ENCODE measurements around the gene NDUFS8.

The NDUFS8 gene

DNA sequence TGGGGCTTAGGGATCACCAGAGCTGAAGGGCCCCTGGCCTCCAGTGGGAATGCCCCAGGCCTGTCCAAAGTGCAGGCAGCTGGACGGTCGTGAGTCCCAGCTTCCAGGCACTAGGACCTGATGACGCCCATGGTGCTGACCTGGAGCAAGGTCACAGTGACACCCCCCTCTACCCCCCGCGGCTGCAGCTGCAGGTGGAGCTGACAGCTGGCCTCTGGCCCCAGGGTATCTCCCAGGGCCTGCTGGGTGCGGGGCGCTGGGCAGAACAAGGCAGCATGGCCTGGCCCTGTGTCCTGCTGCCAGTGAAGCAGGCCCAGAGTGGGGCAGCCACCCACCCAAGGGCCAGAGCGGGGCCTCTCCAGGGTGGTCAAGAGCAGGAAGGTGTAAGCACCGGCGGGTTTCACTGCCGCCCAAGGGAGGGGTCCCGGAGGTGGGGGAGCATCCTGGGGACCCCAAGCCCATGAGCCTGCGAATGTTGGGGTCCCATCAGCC lies 7.8 kb downstream of the NDUFS8 start:
- no peak for DNase-seq

DNA sequence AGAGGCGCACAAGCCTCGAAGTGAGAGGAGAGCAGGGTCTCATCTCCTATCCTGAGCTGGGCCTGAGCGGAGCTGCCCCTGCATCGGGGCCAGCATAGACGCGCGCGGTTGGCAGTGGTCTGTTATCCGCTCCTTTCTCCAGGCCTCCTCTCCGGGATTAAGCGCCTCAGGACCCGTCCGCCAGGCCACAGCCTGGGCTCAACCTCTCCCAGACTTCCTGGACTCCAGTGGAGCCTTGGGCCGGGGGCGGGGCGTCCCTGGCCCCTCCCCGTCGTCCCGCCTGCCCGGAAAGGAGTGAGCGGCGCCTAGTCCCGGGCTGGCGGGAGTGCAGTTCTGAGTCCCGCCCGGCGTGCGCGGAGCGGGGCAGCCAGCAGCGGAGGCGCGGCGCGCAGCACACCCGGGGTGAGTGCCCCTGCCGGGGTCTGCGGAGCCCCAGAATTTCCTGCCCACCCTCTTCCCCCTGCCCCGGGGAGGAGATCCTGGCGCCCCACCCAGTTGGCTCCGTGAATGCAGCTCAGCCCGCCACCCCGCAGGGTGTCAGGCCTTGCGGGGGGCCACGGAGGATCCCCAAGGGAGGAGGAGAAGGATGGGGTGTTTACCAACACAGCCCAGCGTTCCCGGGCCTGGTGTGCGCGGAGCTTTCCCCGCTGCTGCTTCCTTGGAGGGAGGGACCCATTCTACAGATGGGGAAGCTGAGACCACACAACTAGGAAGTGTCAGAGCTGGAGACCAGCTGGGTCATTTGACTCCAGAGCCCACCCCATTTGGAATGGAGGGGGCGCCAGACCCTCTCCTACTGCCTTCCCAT lies 8.4 kb downstream of the NDUFS8 start, which contains the start of gene TCIRG1:
TCIRG1 (plus strand) TSS at position 308 of the 808 bp plus-strand sequence. CDS start 2,247 bp downstream, outside the sequence.
- peak in 1 of 2 donors; percentile 33 for DNase-seq

DNA sequence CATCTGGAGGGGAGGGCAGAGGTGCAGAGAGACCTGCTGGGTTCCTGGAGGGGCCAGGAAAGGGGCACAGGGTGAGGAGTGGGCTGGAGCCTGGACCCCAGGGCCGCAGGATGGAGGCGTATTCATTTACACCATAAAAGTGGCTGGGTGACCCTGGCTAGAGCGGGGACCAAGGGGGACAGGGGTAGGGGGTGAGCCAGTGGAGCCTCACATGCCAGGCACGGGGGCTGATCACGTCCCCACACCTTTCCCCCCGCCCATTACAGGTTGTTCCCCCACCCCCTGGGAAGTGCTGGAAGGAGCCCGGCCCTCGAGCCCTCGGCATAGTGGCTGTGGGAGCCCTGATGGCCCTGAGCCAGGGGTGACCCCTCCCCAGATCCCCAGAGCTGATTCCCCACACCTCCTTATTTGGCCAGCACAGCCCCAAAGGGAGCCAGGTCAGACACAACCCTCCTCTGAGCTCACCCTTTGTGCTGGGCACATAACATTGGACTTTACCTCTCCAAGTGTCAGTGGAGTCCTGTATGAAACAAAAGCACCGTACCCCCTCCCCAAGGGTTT lies 9.1 kb downstream of the NDUFS8 start:
- peak in 1 of 2 donors; percentile 72 for DNase-seq

- DNase-seq = peak; percentile 55 to 72
Observed at GRCh38 chr11:68040101-68040956, 9.8 kb downstream of the NDUFS8 start.

DNA sequence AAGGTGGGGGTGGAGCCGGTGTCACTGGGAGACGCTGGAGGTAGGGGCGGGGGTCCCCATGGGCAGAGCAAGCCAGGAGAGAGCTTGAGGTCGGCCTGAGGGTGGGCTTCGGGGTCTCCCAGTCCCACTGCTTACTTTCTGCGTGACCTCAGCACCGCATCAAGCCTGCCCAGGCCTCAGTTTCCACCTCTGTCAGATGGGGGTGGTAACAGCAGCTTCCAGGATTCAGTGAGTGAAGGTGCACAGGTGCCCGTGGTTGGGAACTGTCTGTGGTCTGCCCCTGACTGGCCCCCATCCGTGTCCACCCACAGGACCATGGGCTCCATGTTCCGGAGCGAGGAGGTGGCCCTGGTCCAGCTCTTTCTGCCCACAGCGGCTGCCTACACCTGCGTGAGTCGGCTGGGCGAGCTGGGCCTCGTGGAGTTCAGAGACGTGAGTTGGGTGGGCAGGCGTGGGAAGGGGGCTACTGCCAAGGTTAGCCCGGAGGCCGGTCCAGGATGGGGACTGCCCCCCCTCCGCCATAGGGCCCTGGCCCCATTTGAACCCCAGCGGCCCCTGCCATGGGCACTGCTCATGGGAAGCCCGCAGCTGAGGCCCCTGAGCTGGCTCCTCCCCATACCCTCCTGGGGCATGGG lies 10.6 kb downstream of the NDUFS8 start:
- DNase-seq = no peak

GRCh38 chr11:68041617-68042218 lies 11.2 kb downstream of the NDUFS8 start:
- DNase-seq = no peak

GRCh38 chr11:68042219-68043028 lies 11.9 kb downstream of the NDUFS8 start:
- DNase-seq = no peak

DNA sequence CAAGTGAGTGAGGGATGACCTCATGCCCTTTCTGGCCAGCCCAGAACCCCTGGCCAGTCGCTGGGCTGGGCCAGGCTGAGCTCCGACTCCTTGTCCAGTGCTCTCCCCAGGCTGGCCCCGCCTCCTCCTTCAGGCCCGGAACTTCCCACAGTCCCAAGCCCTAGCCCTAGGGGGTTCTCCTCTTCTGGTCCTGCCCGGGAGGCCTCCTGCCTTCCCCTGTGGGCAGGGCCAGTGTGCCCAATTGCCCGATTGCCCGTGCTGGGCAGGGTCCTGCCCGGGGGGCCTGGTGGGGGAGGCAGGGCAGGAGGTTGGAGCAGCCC lies 12.5 kb downstream of the NDUFS8 start:
- no peak for DNase-seq

- DNase-seq = no peak
Observed at GRCh38 chr11:68043349-68044144, 13.1 kb downstream of the NDUFS8 start.

DNA sequence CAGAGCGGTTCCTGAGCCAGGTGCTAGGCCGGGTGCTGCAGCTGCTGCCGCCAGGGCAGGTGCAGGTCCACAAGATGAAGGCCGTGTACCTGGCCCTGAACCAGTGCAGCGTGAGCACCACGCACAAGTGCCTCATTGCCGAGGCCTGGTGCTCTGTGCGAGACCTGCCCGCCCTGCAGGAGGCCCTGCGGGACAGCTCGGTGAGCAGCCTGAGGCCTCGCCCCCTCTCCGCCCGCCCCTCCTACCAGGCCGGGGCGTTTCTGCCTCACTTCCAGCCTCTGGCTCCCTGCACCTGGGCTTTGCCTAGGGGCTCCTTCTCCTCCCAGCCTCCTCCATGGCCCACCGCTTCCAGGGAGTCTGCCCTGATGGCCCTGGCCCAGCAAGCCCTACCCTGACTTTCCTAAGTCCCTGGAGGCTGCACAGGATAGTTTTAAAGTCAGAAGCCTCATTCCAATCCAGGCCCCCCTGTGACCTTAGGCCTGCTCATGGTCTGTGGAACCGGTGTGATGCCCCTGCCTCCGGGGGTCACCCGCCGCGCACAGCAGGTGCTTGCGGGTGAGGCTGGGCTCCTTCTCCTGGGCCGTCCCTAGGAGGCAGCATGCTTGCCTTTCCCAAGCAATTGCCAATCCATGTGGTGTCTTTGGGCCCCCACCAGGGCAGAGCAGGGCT lies 13.8 kb downstream of the NDUFS8 start:
- DNase-seq = no peak

GRCh38 chr11:68044898-68045351 lies 14.4 kb downstream of the NDUFS8 start:
- DNase-seq = no peak

- DNase-seq = no peak
Observed at GRCh38 chr11:68047437-68048290, 17.2 kb downstream of the NDUFS8 start.

DNA sequence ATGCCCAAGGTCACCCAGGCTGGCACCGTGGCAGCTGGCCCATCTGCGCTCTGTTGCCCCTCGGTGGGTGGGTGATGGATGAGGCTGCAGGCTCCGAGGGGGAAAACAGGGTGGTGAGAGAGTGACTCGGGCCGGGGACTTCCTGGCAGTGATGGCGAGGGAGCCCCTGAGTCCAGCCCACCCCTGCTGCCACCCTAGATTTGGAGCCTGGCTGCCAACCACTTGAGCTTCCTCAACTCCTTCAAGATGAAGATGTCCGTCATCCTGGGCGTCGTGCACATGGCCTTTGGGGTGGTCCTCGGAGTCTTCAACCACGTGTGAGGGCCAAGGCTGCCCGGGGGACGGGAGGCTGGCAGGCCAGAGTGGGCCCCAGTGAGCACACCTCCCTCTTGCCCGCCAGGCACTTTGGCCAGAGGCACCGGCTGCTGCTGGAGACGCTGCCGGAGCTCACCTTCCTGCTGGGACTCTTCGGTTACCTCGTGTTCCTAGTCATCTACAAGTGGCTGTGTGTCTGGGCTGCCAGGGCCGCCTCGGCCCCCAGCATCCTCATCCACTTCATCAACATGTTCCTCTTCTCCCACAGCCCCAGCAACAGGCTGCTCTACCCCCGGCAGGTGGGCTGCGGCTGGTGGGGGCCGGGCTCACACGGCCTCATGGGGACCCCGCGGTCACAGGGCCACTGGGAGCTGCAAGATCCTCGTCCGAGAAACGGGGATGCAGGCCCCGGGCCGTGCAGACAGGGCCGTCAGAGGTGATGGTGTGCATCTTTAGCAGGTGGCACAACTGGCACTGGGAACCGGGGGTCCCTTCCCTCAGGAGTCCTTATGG lies 18.4 kb downstream of the NDUFS8 start:
- no peak for DNase-seq

GRCh38 chr11:68049509-68050370 lies 19.3 kb downstream of the NDUFS8 start:
- DNase-seq = no peak

- no peak for DNase-seq
Observed at GRCh38 chr11:68050371-68050841, 19.9 kb downstream of the NDUFS8 start.

- DNase-seq = no peak
Observed at GRCh38 chr11:68051191-68052136, 21.0 kb downstream of the NDUFS8 start.

Data from bone marrow (tissue), 2 donors.